PC-9 (cell line): ENCODE results near the gene NANOS3. TPM values are rescaled to one million over a fixed set of nuclear protein-coding genes. Genes with fewer than 3 reads are reported as not detected.

Experiments used
- BruUV-seq: library from RNA; stranded (reverse); fragments of 400-500 nt; replicated peaks from 2 replicates; lab custom pipeline; 2021; lab: Mats Ljungman, UMichigan
- CTCF ChIA-PET: fragments of 300-600 bp; sonication (Branson Sonifier 250); formaldehyde crosslinking; loops from one replicate; lab custom pipeline; 2022; ENCODE audit warnings: antibody characterized with exemption; lab: Charles Lee
- POLR2A ChIA-PET: fragments of 300-600 bp; sonication (Branson Sonifier 250); formaldehyde crosslinking; loops from one replicate; lab custom pipeline; 2022; ENCODE audit warnings: antibody characterized with exemption; ENCODE audit not compliant: unreplicated experiment; lab: Charles Lee
- DNase-seq, 2 experiments: peaks; one replicate each; pipeline versions ENCODE4 v3.0.0 to v3.0.0-alpha.2; 2015 to 2022; ENCODE audit warnings: mixed read lengths in 1 of 2
- H2AFZ ChIP-seq: fragments of 200-600 bp; sonication (generic); 2 replicates; pipeline ENCODE4 v1.8.1; 2017; ENCODE audit warnings: antibody characterized with exemption
- H3F3A ChIP-seq: fragments of 200-600 bp; sonication (generic); 2 replicates; pipeline ENCODE4 v1.8.1; 2017; ENCODE audit warnings: antibody characterized with exemption, mild to moderate bottlenecking, low read depth; ENCODE audit not compliant: insufficient read depth
- H3K27ac ChIP-seq: fragments of 200-600 bp; sonication (generic); 2 replicates; pipeline ENCODE4 v1.6.1; 2016; ENCODE audit warnings: mixed run types
- H3K27me3 ChIP-seq: fragments of 200-600 bp; sonication (generic); 2 replicates; pipeline ENCODE4 v1.6.1; 2016; ENCODE audit warnings: low read depth, mixed run types; ENCODE audit not compliant: insufficient read depth
- H3K36me3 ChIP-seq: fragments of 200-600 bp; sonication (generic); 2 replicates; pipeline ENCODE4 v1.6.1; 2016; ENCODE audit warnings: low read depth, mixed run types
- H3K4me1 ChIP-seq: fragments of 200-600 bp; sonication (generic); replicated peaks from 2 replicates; pipeline ENCODE4 v1.6.1; 2016; ENCODE audit warnings: mixed run types; ENCODE audit not compliant: insufficient read depth
- H3K4me2 ChIP-seq: fragments of 200-600 bp; sonication (generic); 2 replicates; pipeline ENCODE4 v1.6.1; 2017; ENCODE audit warnings: mixed run types
- H3K4me3 ChIP-seq: fragments of 200-600 bp; sonication (generic); 2 replicates; pipeline ENCODE4 v1.6.1; 2016; ENCODE audit warnings: mixed run types
- H3K79me2 ChIP-seq: fragments of 200-600 bp; sonication (generic); 2 replicates; pipeline ENCODE4 v1.6.1; 2017; ENCODE audit warnings: low read depth, mixed run types
- H3K9me2 ChIP-seq: fragments of 200-600 bp; sonication (generic); 2 replicates; pipeline ENCODE4 v1.8.1; 2017; ENCODE audit warnings: mild to moderate bottlenecking; ENCODE audit not compliant: insufficient read depth
- H3K9me3 ChIP-seq: fragments of 200-600 bp; sonication (generic); 2 replicates; pipeline ENCODE4 v1.8.1; 2016; ENCODE audit warnings: low read depth; ENCODE audit not compliant: insufficient read depth
- H4K20me1 ChIP-seq: fragments of 200-600 bp; sonication (generic); 2 replicates; pipeline ENCODE4 v1.8.1; 2017; ENCODE audit not compliant: insufficient read depth
- CTCF ChIP-seq: fragments of 200-600 bp; sonication (generic); conservative IDR thresholded peaks from 2 replicates; pipeline ENCODE4 v1.6.1; 2017; ENCODE audit warnings: mixed run types, antibody characterized with exemption, mild to moderate bottlenecking, moderate library complexity
- EZH2 ChIP-seq: fragments of 200-600 bp; sonication (generic); IDR thresholded peaks from 2 replicates; pipeline ENCODE4 v1.8.0; 2017; ENCODE audit warnings: antibody characterized with exemption, low read depth
- intact Hi-C: fragments of 100-400 bp; cut with micrococcal nuclease; formaldehyde crosslinking; loops from one replicate; pipeline ENCODE4 v1.10.0; 2022; ENCODE audit not compliant: unreplicated experiment
- total RNA-seq: library from RNA; stranded (reverse); gene quantifications from 2 replicates; pipeline ENCODE4 v1.2.3, GENCODE V29; 2021

The NANOS3 gene
- total RNA-seq, 1 experiment from 2014 or later: 2.1 TPM

GRCh38 chr19:13923194-13923987 is 46.5 kb downstream of the NANOS3 start:
- intact Hi-C loops: no loop called here
- Histone ChIP-seq H3K4me3 (no peak overlapping the region), H3K36me3 (peaks cover 22% of the 10 kb centered on the region), H4K20me1 (no peaks in the 10 kb centered on the region), H3F3A (peaks cover 14% of the 10 kb centered on the region), H2AFZ (no peak overlapping the region), H3K4me2 (no peak overlapping the region), H3K27me3 (no peaks in the 10 kb centered on the region), H3K9me2 (no peaks in the 10 kb centered on the region), H3K79me2 (no peaks in the 10 kb centered on the region), H3K4me1 (no peaks in the 10 kb centered on the region), H3K27ac (no peak overlapping the region), H3K9me3 (no peaks in the 10 kb centered on the region; the same call in 1 of the 2 replicates)
- ChIA-PET POLR2A (interaction anchor here (0.7 kb wide), 1 partner anchor 155 kb away, joined by 6 read pairs; no protein-coding TSS in a partner anchor), CTCF (no interaction called here)
- DNase-seq: no peak
- TF ChIP-seq CTCF (no peak), EZH2 (no peak)
- BruUV-seq: no TSS peak

- POLR2A ChIA-PET: no interaction called here
- H4K20me1 ChIP-seq: 0 out of 2 replicates have a peak, but pooled peaks cover 2% of the 10 kb centered on the region
- intact Hi-C loops: no loop called here
- CTCF ChIA-PET: no interaction called here
- no peak overlapping the region for H3K4me2 ChIP-seq
- H3K27me3 ChIP-seq: no peaks in the 10 kb centered on the region
- no peak for DNase-seq
- BruUV-seq: no TSS peak
- no peak overlapping the region for H3K27ac ChIP-seq
- no peaks in the 10 kb centered on the region for H3K79me2 ChIP-seq
- no peaks in the 10 kb centered on the region for H3K4me1 ChIP-seq
- H3F3A ChIP-seq: peaks cover 24% of the 10 kb centered on the region
- TF ChIP-seq EZH2 (no peak), CTCF (no peak)
- H2AFZ ChIP-seq: no peak overlapping the region
- H3K9me3 ChIP-seq: no peaks in the 10 kb centered on the region; the same call in 1 of the 2 replicates
- peaks cover 13% of the 10 kb centered on the region for H3K36me3 ChIP-seq
- H3K4me3 ChIP-seq: no peak overlapping the region
- H3K9me2 ChIP-seq: no peaks in the 10 kb centered on the region
Measured at GRCh38 chr19:13926010-13926409, 49.1 kb downstream of the NANOS3 start.

GRCh38 chr19:13926715-13927114 is 49.8 kb downstream of the NANOS3 start:
- Histone ChIP-seq H3F3A (peaks cover 24% of the 10 kb centered on the region), H3K4me1 (no peaks in the 10 kb centered on the region), H3K4me2 (no peak overlapping the region), H3K27ac (no peak overlapping the region), H3K4me3 (no peak overlapping the region), H3K9me3 (no peaks in the 10 kb centered on the region), H3K79me2 (no peaks in the 10 kb centered on the region), H3K36me3 (peaks cover 6% of the 10 kb centered on the region), H3K27me3 (no peaks in the 10 kb centered on the region), H4K20me1 (0 out of 2 replicates have a peak, but pooled peaks cover 2% of the 10 kb centered on the region), H2AFZ (no peak overlapping the region), H3K9me2 (no peaks in the 10 kb centered on the region)
- DNase-seq: no peak
- TF ChIP-seq EZH2 (no peak), CTCF (no peak)
- no TSS peak for BruUV-seq
- CTCF ChIA-PET: no interaction called here
- intact Hi-C loops: no loop called here
- POLR2A ChIA-PET: interaction anchor here (0.6 kb wide), 1 partner anchor 51 kb away, joined by 3 read pairs; no protein-coding TSS in a partner anchor
